A549 treated with dexamethasone at 1 μM for 4 hours (cell line): Measurements from ENCODE around the gene ELAVL3. TPM values are rescaled to one million over a fixed set of nuclear protein-coding genes. Genes with fewer than 3 reads are reported as not detected.

Experiments
- total RNA-seq: library from RNA; stranded (reverse); fragments of 200-300 nt; extraction: Qiagen RNA extraction; gene quantifications from 5 replicates; pipeline ENCODE4 v1.2.3, GENCODE V29; 2022

Gene ELAVL3
- 0.02 to 0.26 TPM (median 0.15 TPM) in 5 replicates for total RNA-seq

DNA sequence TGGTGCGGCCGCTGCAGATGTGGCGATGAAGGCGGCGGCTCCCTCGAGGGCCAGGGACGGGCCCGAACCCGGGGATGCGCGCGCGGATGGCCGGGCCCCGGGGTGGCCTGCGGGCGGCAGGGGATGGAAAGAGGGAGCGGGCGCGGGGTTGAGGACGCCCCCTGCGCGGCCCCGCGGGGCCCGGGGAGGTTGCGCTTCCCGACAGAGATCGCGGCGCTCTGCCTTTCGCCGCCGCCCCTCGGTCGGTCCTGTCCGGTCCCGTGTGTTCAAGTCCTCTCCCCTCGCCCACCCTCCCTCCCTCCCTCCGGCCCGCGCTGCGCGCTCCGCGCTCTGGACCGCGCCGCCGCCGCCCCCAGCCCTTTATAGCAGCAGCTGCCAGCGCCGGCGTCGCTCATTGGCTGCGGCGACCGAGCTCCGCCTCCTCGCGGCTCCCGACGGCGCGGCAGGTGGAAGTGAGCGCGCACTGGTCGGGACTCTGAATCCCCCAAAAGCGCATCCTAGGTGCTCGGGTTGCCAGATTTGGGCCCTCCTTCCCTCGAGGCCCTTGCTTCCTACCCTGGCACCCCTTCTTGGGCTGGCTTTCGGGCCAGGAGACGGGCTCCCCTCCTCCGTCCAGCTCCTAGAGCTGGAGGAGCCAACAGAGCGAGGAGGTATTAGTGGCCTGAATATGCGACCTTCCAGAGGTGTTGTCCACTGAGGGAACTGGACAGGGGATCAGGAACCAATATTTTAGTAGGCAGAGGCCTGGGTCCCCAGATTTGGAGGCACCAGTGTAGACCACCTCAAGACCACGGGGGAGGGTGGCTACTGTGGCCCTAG, at the start of gene ELAVL3:
Gene ELAVL3 (minus strand): TSS at position 332 of the 819 bp plus-strand sequence. CDS start 438 bp downstream, outside the sequence.

GRCh38 chr19:11528551-11529341, 47.9 kb upstream of the ELAVL3 start, which contains the start of gene ECSIT:
Gene ECSIT, minus strand, starts transcription at chr19:11529134. Its CDS starts 9,964 bp downstream, at chr19:11519170.

GRCh38 chr19:11505504-11506100, 24.8 kb upstream of the ELAVL3 start, which contains the start of gene ZNF653:
Gene ZNF653, minus strand, starts transcription at chr19:11505839. Its CDS starts 53 bp downstream, at chr19:11505786.

DNA sequence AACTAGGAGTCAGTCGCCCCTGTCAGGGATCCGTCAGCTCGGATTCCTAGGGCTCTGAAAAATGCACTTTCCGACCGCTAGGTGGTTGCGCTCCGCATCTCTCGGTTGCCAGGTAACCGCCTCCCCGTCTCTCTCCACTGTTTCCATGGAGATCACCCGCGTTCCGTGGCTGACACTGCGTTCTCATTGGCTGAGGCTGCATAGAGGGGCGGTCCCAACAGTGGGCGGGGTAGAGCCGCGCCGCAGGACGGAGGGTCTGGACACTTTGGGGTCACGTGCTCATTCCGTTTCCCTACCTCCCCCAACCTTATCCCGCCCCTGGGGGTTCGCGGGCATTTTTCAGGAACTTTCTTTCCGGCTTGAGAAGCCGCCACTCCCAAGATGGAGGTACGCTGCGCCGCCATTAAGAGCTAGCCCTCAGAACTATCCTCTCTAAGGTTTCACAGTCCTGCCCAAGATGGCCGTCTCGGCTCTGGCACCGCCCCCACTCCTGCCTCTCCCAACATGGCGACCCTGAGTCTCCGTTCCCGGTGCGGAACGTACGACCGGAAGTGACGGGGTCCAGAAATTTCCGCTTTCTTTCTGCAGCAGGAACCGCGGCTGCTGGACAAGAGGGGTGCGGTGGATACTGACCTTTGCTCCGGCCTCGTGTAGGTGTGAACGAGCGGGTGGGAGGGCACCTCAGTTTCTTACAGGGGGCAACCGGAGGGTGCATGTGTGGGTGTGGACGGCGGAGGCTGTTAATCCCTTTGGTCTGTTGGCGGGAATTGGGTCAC, 45.6 kb downstream of the ELAVL3 start, which contains the start of the genes ODAD3 and PRKCSH:
Gene ODAD3 (minus strand): TSS at position 65 of the 776 bp plus-strand sequence. CDS start 105 bp downstream, outside the sequence.
Gene PRKCSH (plus strand): TSS at position 579 of the 776 bp plus-strand sequence. CDS start 483 bp downstream, outside the sequence.

GRCh38 chr19:11418549-11419506, 62.0 kb downstream of the ELAVL3 start, which contains the start of gene RGL3:
Gene RGL3, minus strand, starts transcription at chr19:11419314. Its CDS starts 36 bp downstream, at chr19:11419278.

Other genes with a start within 250 kb of the ELAVL3 start
- not detected in 5 replicates for gene ANGPTL8, start 241.4 kb downstream of the ELAVL3 start, total RNA-seq
- 8.6 to 10.8 TPM (median 8.9 TPM) in 5 replicates for gene DOCK6, start 218.5 kb downstream of the ELAVL3 start, total RNA-seq
- not detected in 5 replicates for gene TSPAN16, start 184.9 kb downstream of the ELAVL3 start, total RNA-seq
- 4.3 to 6.0 TPM (median 5.4 TPM) in 5 replicates for gene RAB3D, start 141.4 kb downstream of the ELAVL3 start, total RNA-seq
- gene TMEM205, start 134.8 kb downstream of the ELAVL3 start, total RNA-seq: 95.8 to 123 TPM (median 104 TPM) in 5 replicates
- 4.0 to 4.7 TPM (median 4.3 TPM) in 5 replicates for gene CCDC159, start 134.5 kb downstream of the ELAVL3 start, total RNA-seq
- gene PLPPR2, start 125.6 kb downstream of the ELAVL3 start, total RNA-seq: 8.1 to 10.0 TPM (median 9.3 TPM) in 5 replicates
- 1.6 to 2.2 TPM (median 1.8 TPM) in 5 replicates for gene SWSAP1, start 106.4 kb downstream of the ELAVL3 start, total RNA-seq
- 2.9 to 4.3 TPM (median 4.0 TPM) in 5 replicates for gene EPOR, start 96.7 kb downstream of the ELAVL3 start, total RNA-seq
- gene RGL3, start 61.7 kb downstream of the ELAVL3 start, total RNA-seq: 0.98 to 1.8 TPM (median 1.5 TPM) in 5 replicates
- 0.92 to 1.9 TPM (median 1.4 TPM) in 5 replicates for gene ODAD3, start 45.9 kb downstream of the ELAVL3 start, total RNA-seq
- 228 to 275 TPM (median 269 TPM) in 5 replicates for gene PRKCSH, start 45.4 kb downstream of the ELAVL3 start, total RNA-seq
- gene ZNF653, start 24.8 kb upstream of the ELAVL3 start, total RNA-seq: 2.4 to 5.6 TPM (median 4.3 TPM) in 5 replicates
- 25.7 to 33.5 TPM (median 29.7 TPM) in 5 replicates for gene ECSIT, start 48.1 kb upstream of the ELAVL3 start, total RNA-seq
- 0.26 to 0.66 TPM (median 0.45 TPM) in 5 replicates for gene CNN1, start 57.8 kb upstream of the ELAVL3 start, total RNA-seq
- 97.7 to 116 TPM (median 103 TPM) in 5 replicates for gene ELOF1, start 78.2 kb upstream of the ELAVL3 start, total RNA-seq
- 0.11 to 0.41 TPM (median 0.25 TPM) in 5 replicates for gene ACP5, start 96.6 kb upstream of the ELAVL3 start, total RNA-seq
- gene ZNF627, start 116.4 kb upstream of the ELAVL3 start, total RNA-seq: 2.7 to 4.0 TPM (median 3.5 TPM) in 5 replicates